ENCODE results near the gene OAS2. TPM values are rescaled to one million over a fixed set of nuclear protein-coding genes. Genes with fewer than 3 reads are reported as not detected.

Gene OAS2
- total RNA-seq, 1 experiment from 2014 or later = not detected

DNA sequence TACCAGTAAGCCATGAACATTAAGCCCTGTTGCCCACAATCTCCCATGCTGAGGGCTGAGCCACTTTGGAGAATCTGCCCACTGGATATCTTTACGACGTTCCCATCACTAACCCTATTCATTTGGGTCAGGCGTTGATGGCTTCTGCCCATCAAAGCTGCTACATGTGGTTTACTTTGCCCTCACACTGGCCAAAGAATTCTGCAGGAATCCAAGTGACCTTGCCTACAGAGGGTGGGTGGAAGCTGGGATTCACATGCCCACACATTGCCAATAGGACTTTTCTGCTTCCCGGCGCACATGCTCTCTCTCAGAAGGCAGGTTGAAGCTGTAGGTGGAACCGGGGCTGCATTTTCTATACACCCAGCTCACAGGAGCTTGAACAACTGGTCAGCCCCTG is 28.3 kb downstream of the OAS2 start:
- Histone ChIP-seq H3K36me3 (no peaks in the 10 kb centered on the region), H3K9me3 (replicated peaks) (no peaks in the 10 kb centered on the region), H3K27me3 (no peaks in the 10 kb centered on the region), H3K4me1 (no peaks in the 10 kb centered on the region), H3K27ac (no peak overlapping the region), H3K4me3 (no peak overlapping the region)
- DNase-seq = no peak

DNA sequence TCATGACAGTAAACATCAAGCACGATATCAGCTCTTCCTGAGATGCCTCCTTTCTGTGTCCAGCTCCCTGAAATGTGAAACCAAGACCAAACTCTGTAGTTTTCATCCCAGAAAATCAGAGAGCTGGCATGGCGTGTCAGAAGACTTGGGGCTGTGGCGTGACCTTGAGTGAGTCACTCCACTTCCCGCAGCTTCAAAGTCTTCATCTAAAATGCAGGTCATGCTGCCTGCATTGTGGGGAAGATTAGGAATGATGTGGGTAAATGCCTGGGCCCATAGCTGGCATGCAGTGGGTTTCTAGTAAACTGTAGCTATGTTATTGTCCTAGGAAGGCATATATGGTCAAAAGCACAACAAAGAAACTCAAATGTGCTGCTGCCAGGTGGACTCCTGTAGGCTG is 28.8 kb downstream of the OAS2 start:
- Histone ChIP-seq H3K27ac (no peak overlapping the region), H3K9me3 (replicated peaks) (no peaks in the 10 kb centered on the region), H3K4me1 (no peaks in the 10 kb centered on the region), H3K27me3 (no peaks in the 10 kb centered on the region), H3K4me3 (no peak overlapping the region), H3K36me3 (no peaks in the 10 kb centered on the region)
- no peak for DNase-seq

DNA sequence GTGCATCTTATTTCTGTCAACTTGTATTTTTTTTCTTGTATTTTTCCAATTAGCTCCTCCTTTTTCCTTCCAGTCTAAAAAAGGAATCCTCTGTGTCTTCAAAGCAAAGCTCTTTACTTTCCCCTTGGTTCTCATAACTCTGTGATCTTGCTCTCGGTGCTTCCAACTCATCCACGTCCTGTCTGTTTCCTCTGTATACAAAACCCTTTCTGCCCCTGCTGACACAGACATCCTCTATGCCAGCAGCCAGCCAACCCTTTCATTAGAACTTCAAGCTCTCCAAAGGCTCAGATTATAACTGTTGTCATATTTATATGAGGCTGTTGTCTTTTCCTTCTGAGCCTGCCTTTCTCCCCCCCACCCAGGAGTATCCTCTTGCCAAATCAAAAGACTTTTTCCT is 32.4 kb downstream of the OAS2 start:
- 0 out of 2 replicates have a peak, but pooled peaks cover 5% of the 10 kb centered on the region for H3K27me3 ChIP-seq
- H3K27ac ChIP-seq = no peak overlapping the region
- H3K36me3 ChIP-seq = no peaks in the 10 kb centered on the region
- H3K4me3 ChIP-seq = no peak overlapping the region
- no peaks in the 10 kb centered on the region for H3K9me3 ChIP-seq (replicated peaks)
- H3K4me1 ChIP-seq = no peaks in the 10 kb centered on the region
- no peak for DNase-seq

DNA sequence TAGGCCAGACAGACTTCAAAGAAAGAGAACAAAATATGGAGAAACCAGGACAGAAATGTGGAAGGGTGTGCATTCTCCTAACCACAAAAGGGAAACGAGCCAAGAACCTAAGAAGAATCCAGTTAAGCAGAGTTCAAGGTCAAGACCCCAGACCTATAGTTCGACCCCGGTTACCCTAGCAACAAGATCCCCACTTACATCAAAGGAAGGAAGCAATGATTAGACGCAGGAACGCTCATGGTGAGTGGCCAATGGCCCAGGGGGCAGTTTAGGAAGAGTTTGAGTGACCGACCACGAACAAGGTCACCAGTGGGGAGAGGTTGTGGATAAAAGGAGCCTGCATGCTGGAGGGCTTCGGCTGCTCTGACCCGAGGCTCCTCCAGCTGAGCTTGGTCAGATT is 36.2 kb downstream of the OAS2 start:
- Histone ChIP-seq H3K36me3 (no peaks in the 10 kb centered on the region), H3K27me3 (0 out of 2 replicates have a peak, but pooled peaks cover 5% of the 10 kb centered on the region)

DNA sequence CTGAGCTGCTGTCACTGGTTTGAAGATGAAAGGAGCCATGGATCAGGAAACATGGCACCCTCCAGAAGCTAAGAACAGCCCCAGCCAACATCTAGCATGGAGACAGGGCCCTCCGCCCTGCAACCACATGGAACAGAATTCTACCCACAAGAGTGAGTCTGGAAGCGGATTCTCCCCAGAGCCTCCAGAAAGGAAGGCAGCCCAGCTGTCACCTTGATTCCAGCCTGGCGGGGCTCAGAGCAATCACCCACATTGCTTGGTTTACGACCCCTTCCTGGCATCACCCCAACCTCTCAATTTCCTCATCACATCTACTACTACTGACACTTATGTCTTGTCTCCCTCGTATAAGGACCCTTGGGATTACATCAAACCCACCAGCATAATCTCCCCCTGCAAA is 38.5 kb downstream of the OAS2 start:
- DNase-seq = no peak
- no peaks in the 10 kb centered on the region for H3K36me3 ChIP-seq

More for the DNA sequence above, 36.2 kb downstream of the OAS2 start:
- DNase-seq = no peak
- Histone ChIP-seq H3K4me1 (no peaks in the 10 kb centered on the region), H3K27ac (no peak overlapping the region), H3K4me3 (no peak overlapping the region), H3K9me3 (replicated peaks) (no peaks in the 10 kb centered on the region)

DNA sequence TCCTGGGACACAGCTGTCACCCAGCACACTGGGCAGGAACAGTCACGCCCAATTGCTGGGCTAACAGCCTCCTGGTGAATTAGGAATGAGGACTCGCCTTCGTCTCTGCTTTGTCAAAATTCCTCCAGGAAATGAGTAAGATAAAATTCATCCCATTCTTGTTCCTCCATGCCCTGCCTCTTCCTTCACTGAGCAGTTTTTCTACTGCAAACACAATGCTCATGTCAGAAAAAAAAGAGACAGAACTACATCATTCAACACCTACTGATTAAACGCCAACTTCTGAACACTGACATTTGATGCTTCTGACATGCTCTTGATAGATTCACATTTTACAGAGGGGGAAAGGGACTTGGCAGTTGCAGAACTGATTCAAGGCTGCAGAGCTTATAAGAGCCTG is 40.7 kb downstream of the OAS2 start:
- Histone ChIP-seq H3K27me3 (0 out of 2 replicates have a peak, but pooled peaks cover 5% of the 10 kb centered on the region), H3K9me3 (replicated peaks) (no peaks in the 10 kb centered on the region), H3K4me3 (no peak overlapping the region), H3K36me3 (no peaks in the 10 kb centered on the region), H3K27ac (no peak overlapping the region), H3K4me1 (no peaks in the 10 kb centered on the region)
- DNase-seq = no peak

More for the DNA sequence above, 38.5 kb downstream of the OAS2 start:
- Histone ChIP-seq H3K27ac (no peak overlapping the region), H3K9me3 (replicated peaks) (no peaks in the 10 kb centered on the region), H3K4me1 (no peaks in the 10 kb centered on the region), H3K27me3 (0 out of 2 replicates have a peak, but pooled peaks cover 5% of the 10 kb centered on the region), H3K4me3 (no peak overlapping the region)

DNA sequence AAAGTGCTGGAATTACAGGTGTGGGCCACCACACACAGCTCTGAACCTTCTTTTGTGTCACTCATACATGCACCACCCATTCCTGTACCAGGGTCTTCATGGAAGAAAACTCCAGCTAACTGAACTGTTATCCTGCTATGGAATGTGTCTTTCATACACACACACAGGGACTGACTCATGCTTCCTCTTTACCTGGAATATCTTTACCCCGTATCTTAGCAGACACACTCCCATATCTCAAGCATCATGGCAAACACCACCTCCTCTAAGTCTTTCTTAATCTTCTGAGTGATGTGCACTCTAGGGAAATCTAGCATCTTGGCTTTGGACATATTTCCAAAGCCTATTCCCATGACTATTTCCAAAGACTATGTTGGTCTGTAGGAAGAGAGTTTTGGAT is 43.2 kb downstream of the OAS2 start:
- Histone ChIP-seq H3K27ac (no peak overlapping the region), H3K4me3 (no peak overlapping the region), H3K36me3 (no peaks in the 10 kb centered on the region), H3K9me3 (replicated peaks) (no peaks in the 10 kb centered on the region), H3K27me3 (no peaks in the 10 kb centered on the region), H3K4me1 (no peaks in the 10 kb centered on the region)
- DNase-seq = no peak

DNA sequence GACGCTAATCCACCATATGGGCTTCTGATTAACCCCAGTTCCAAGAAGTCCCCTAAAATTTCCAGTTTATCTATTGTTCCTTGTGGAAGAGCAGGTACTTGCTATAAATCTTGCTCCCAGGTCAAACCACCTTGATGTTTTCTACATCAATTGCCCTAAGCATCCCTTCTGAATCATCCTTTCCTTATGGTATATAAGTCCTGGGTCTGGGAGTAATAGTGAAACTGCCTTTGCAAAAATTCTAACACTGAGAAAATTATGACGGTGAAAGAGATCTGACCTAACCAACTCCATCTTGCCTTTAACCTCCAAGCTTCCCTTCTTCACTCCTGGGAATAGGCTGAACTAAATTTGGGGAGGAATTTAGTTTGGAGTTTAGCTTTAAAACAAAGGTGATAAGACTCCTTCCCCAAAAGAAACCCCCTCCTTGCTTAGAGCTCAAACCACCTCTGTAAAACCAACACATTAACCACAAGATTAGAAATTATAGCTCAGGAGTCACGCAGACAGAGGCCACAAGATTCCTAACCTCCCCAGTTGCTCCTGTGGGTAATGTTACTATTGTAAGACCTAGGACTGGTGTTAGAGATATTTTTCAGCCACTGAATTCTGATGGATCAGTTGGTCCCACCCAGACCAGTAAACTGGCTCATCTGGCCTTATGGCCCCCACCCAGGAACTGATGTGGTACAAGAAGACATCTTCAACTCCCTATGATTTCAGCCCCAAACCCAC is 44.4 kb downstream of the OAS2 start:
- DNase-seq = no peak
- Histone ChIP-seq H3K4me1 (no peaks in the 10 kb centered on the region), H3K27me3 (no peaks in the 10 kb centered on the region), H3K9me3 (replicated peaks) (no peaks in the 10 kb centered on the region), H3K4me3 (no peak overlapping the region), H3K27ac (no peak overlapping the region), H3K36me3 (no peaks in the 10 kb centered on the region)

DNA sequence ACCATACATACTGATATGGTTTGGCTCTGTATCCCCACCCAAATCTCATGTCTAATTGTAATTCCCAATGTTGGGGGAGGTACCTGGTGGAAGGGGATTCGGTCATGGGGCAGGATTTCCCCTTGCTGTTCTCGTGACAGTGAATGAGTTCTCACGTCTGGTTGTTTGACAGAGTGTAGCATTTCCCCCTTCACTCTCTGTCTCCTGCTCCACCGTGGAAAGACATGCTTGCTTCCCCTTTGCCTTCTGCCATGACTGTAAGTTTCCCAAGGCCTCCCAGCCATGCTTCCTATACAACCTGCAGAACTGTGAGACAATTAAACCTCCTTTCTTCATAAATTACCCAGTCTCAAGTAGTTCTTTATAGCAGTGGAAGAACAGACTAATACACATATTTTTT is 49.4 kb downstream of the OAS2 start:
- no peaks in the 10 kb centered on the region for H3K4me1 ChIP-seq
- H3K36me3 ChIP-seq = no peaks in the 10 kb centered on the region
- no peaks in the 10 kb centered on the region for H3K27me3 ChIP-seq
- no peak for DNase-seq
- no peak overlapping the region for H3K27ac ChIP-seq
- no peaks in the 10 kb centered on the region for H3K9me3 ChIP-seq (replicated peaks)
- no peak overlapping the region for H3K4me3 ChIP-seq

DNA sequence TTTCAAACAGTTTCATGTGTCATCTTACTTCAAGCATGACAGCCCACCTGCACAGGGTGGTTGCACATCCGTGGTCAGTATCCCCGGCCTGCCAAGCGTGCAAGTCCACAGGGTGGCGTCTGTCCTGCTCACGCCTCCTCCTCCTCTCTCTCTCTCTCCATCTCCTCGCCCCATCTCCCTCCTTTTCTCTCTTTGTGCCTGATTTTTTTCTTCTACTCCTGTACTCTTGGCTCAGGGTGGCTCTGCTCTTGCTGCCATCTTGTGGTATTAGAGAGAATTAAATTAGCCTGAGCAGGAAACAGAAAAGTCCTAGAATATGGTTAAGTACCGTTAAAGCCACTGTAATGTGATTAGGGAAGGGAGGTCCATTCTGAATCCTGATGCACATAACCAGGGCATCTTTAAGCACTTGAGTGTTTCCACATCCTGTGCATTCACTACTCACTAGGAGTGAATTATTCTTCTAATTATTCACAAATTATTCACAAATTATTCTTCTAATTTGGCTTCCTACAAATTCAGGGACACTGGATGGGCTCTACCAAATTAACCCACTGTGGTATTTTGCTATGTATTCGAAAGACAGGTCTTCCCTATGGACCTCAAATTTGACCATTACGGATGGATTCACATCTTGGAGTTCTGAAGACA is 52.7 kb downstream of the OAS2 start:
- H3K4me3 ChIP-seq = no peak overlapping the region
- no peaks in the 10 kb centered on the region for H3K4me1 ChIP-seq
- H3K27me3 ChIP-seq = no peaks in the 10 kb centered on the region
- H3K36me3 ChIP-seq = no peaks in the 10 kb centered on the region
- DNase-seq = peak; percentile 10 to 47
- H3K9me3 ChIP-seq (replicated peaks) = no peaks in the 10 kb centered on the region
- H3K27ac ChIP-seq = no peak overlapping the region

DNA sequence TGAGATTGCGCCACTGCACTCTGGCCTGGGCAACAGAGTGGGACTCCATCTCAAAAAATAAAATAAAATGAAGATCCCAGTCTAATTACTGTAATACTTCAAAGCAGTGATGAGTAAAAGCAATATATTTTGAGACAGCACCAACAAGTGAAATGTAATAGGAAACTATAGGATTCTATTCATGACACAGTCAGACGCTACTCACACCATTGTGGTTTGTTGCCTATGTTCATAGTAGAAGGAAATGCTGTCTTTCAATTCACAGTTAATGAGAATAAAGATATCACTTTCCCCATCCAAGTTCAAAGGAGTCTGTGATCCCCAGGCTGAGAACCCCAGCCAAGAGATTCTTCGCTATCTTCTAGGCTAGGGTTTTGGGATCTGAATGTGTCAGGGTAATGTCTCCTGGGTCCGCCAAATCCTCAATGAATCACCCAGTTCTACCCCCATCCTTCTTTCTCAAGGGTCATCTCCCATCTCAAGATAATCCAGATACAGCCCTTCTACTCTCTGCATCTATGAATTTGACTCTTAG is 61.7 kb downstream of the OAS2 start:
- H3K27ac ChIP-seq = peak overlapping the region; percentile 18; the same call in 1 of the 2 replicates
- H3K4me3 ChIP-seq = no peak overlapping the region

DNA sequence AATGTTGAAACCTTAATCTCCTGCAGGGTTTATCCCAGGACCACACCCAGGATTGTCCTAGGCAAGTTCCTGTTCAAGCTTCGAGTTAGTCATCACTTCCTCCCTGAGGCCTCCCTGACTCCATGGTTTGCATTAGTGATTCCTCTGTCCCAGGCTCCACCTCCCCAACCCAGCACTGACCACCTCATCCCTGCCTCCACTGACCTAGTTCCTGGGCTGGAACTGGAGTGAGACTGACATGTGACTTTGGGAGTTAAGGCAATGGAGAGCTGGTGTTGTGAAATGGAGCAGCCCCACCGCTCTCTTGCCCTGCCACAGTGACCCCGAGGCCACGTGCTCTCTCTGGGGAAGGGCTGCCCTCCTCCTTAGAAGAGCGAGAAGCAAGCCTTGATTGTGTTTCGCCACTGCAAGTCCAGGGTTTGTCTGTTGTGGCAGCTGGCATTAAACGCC is 62.4 kb downstream of the OAS2 start:
- Histone ChIP-seq H3K4me3 (no peak overlapping the region), H3K27me3 (no peaks in the 10 kb centered on the region), H3K9me3 (replicated peaks) (no peaks in the 10 kb centered on the region), H3K27ac (peak overlapping the region; percentile 26; the same call in 1 of the 2 replicates), H3K36me3 (no peaks in the 10 kb centered on the region), H3K4me1 (peaks cover 13% of the 10 kb centered on the region)
- peak; percentile 59 to 70 for DNase-seq

More for the DNA sequence above, 61.7 kb downstream of the OAS2 start:
- Histone ChIP-seq H3K27me3 (no peaks in the 10 kb centered on the region), H3K4me1 (peaks cover 13% of the 10 kb centered on the region), H3K9me3 (replicated peaks) (no peaks in the 10 kb centered on the region), H3K36me3 (no peaks in the 10 kb centered on the region)
- DNase-seq = no peak

DNA sequence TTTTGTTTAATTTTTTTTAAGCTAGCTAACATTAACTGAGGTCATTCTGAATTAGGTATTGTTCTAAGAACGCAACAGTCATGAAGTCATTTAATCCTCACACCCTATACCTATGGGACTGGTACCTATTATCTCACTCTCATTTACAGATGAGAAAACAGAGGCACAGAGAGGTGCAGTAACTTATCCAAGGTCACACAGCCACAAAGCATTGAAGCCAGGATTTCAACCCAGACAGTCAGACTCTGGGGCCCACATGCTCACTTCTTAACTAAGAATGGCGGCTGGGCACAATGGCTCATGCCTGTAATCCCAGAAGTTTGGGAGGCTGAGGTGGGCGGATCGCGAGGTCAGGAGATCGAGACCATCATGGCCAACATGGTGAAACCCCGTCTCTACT is 63.2 kb downstream of the OAS2 start:
- no peak for DNase-seq
- Histone ChIP-seq H3K4me1 (peaks cover 13% of the 10 kb centered on the region), H3K27me3 (no peaks in the 10 kb centered on the region), H3K9me3 (replicated peaks) (no peaks in the 10 kb centered on the region), H3K27ac (no peak overlapping the region), H3K4me3 (no peak overlapping the region), H3K36me3 (no peaks in the 10 kb centered on the region)

DNA sequence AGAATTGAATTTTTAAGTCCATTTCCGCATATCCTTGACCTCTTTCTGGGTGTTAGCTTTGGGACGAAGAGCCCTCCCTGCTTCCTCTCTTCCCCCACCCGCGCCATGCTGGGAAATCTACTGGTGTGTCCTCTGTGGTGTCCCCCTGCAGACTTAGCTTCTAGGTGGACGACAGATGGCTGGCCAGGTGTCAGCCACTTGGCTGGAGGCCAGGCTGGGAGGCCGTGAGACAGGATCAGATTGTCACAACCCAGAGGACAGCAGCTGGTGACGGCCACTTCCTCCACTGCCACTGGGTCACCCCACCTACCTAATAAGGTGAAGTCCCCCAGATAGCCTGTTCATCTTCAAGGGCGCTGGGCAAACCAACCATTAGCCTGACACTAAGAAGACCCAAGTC is 64.9 kb downstream of the OAS2 start:
- H3K4me3 ChIP-seq = no peak overlapping the region
- H3K9me3 ChIP-seq (replicated peaks) = no peaks in the 10 kb centered on the region
- no peak for DNase-seq
- no peaks in the 10 kb centered on the region for H3K27me3 ChIP-seq
- no peaks in the 10 kb centered on the region for H3K36me3 ChIP-seq
- H3K27ac ChIP-seq = no peak overlapping the region
- H3K4me1 ChIP-seq = peaks cover 13% of the 10 kb centered on the region

DNA sequence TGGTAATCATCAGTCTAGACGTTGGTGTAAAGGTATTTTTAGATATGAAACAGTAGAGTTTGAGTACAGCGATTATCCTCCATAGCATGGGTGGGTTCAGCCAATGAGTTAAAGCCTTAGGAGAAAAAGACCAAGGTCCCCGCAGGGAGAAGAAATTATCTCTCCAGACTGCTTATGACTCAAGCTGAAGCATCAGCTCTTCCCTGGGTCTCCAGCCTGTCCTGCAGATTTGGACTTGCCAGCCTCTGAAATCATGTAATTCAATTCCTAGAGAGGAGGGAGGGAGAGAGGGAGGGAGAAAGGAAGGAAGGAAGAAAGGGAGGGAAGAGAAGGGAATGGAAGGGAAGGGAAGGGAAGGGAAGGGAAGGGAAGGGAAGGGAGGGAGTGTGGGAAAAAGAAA is 66.2 kb downstream of the OAS2 start:
- DNase-seq = no peak
- no peak overlapping the region for H3K4me3 ChIP-seq

More for the DNA sequence above, 66.2 kb downstream of the OAS2 start:
- H3K9me3 ChIP-seq (replicated peaks) = no peaks in the 10 kb centered on the region
- no peak overlapping the region for H3K27ac ChIP-seq
- H3K27me3 ChIP-seq = no peaks in the 10 kb centered on the region
- peaks cover 13% of the 10 kb centered on the region for H3K4me1 ChIP-seq
- H3K36me3 ChIP-seq = no peaks in the 10 kb centered on the region

Data from SJCRH30 (cell line).